SH-SY5Y (cell line): ENCODE measurements around the gene DLGAP4.

Experiments used
- GATA2 ChIP-seq: IDR thresholded peaks from 2 replicates; pipeline ENCODE4 v1.6.1; 2011; ENCODE audit warnings: mild to moderate bottlenecking, low read depth, low read length
- GATA3 ChIP-seq: IDR thresholded peaks from 2 replicates; pipeline ENCODE4 v1.6.1; 2011; ENCODE audit warnings: low read depth, mild to moderate bottlenecking, low read length, moderate library complexity

DLGAP4 gene

DNA sequence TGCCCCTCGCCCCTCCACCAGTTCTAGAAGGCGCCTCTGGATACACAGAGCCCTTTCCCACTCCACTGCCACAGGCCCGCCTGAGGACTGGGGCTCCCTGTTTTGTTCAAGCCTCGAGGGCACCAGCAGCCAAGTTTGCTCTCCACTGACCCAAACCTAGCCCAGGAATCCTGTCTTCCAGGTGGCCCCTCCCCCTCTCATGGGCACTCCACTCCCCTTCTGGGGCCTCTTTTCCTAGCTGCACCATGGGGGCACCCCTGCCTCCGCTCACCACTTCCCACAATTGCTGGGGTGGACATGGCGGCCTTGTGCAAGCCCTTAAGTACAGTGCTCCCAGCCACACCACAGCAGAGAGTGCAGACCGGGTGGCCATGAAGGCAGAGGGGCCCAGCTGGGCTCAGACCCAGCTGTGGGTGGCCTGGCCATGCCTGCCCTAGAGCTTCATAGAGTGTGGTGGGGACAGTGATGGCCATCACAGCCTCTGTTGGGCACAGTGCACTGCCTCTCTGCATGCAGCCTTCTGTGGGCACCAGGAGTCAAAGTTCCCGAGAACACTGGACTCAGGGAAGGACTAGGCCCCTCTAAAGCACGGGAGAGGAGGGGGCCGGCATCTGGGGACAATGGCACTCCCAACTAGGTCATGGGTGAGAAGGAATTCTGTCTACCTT, 236.5 kb downstream of the DLGAP4 start:
- TF ChIP-seq GATA3 (no peak), GATA2 (no peak)

DNA sequence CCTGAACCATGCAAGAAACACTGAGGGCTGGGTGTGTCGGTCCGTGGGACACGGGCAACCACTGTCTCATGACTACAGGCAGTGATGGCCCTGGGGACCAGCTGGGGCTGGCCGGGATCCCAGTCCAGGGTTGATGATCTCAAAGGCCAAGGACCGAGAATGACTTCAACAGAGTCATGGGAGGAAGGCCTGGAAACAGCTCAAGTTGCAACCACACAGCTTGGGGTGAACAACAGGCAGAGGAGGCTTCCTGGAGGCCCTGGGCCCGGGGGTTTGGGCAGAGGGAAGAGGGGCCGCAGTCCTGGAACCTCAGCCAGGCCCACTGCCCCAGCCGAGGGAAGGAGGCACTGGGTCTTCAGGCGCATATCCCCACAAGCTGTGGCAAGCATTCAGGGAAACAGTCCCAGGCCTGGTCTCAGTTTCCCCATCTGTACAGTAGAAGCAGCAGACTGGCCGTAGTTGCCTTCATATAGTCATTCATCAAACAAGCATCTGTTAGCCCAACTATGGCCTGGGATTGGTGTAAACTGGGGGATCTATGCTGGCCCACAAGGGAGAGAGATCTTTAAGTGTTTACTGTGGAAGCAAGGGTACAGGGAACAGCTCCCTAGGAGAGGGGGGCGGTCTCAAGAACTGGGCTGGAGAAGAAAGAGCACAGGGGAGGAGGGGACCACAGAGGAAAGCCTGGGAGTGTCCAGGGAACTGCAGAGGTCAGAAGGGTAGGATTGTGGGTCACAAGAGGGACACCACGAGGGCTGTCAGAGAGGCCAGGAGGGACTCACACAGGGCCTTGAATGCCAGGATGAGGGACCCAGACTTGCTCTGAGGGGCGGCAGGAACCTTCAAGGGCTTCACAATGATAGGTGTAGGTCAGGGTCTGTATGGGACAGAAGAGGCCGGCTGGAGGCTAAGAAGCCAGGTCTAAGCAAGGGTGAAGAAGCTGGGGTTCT, 237.3 kb downstream of the DLGAP4 start:
- TF ChIP-seq GATA2 (no peak), GATA3 (no peak)

DNA sequence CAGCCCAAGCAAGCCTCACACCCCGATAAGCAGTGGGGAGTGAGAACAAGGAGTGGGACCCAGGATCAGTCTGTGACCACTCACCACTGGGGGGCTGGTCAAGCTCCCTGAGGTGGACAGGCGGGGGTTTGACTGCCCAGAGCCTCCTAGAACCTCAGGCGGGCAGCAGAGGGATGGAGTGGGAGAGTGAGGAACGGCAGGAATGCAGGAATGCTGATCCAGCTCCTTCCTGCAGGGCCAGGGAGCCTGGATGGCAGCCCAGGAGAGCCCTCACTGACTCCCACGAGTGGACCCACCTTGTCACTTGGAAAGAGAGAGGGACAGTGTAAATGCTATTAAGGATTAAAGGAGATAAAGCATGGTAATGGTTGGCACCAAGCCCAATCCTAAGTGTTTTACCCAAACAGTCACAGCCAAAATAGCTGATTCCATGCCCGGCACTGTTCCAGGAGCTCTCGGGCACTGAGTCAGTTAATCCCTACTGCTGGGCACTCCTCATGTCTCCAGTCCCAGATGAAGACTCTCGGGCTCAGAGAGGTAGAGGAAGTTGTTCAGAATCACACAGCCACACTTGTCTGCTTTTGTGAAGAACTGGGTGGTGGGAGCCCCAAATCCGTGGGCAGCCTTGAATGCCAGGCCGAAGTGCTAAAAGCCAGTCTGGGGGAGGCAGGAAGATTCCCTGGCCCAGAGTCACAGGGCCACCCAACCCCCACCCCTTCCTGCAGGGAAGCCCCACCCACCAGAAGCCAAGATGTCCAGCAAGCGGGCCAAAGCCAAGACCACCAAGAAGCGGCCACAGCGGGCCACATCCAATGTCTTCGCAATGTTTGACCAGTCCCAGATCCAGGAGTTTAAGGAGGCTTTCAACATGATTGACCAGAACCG, 238.2 kb downstream of the DLGAP4 start:
- TF ChIP-seq GATA2, result no peak
- TF ChIP-seq GATA3, result no peak

DNA sequence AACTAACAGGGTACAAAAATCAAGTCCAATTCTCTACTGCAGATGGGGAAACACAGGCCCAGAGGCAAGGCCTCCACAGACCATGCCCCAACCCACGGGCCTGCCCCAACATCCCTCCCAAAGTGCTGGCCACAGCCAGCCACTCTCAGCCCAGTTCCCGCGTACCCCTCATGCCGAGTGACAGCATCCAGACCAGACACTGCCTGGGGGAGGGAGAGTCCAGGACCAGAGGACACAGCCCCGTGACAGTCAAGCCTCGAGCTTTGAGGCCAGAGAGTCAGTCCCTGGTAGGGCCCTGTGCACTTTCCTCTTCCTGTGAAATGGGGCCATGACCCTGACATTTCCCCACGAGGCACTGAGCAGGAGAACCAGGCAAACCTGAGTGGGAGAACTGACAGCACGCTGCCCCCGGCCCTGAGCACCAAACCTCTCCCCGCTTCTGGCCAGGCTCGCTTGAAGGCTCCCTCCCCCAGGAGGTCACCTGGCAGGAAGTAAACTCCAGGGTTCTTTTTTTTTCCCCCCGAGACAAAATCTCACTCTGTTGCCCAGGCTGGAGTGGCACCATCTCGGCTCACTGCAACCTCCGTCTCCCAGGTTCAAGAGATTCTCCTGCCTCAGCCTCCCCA, 240.1 kb downstream of the DLGAP4 start:
- no peak for TF ChIP-seq GATA3
- no peak for TF ChIP-seq GATA2

DNA sequence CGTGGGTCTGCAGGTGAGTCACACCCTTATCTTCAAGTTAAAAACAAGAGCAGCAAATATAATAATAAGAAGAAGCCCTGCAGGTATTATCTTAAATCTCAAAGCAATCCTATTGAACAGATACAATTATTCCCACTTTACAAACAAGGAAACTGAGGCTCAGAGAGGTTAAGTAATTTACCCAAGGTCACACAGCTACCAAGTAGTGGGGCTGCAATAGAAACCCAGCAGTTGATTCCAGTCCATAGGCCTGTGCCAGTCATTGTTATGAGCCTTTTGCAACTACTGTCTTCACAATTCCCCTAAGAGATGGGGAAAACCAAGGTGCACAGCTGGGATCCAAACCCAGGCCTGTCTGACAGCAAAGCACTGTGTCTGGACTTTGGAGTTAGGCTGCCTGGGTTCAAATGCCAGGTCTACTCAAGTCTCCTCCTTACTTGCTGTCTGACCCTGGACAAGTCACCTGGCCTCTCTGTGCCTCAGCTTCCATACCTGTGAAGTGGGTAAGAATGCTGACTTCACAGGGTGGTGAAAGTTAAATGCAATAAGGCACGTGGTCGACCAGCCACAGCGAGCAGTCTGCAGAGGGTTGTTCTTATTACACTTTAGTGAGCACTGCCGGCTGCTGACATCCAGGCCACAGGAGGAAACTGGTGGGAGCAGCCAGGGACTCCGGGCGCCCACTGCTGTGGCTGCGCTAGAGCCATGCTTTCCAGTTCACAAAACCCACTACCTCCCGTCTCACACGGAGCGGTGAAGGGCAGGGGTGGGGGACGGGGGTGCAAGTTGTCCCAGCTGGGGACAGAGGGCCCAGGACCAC, 241.3 kb downstream of the DLGAP4 start:
- no peak for TF ChIP-seq GATA3
- TF ChIP-seq GATA2, result no peak

DNA sequence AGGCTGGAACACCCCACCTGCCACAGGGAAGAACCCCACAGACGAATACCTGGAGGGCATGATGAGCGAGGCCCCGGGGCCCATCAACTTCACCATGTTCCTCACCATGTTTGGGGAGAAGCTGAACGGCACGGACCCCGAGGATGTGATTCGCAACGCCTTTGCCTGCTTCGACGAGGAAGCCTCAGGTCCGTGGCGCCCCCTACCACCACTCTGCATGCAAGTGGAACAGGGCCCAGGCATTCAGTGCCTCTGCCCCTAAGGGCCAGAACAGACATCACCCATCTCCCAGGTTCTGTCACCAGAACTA, 241.8 kb downstream of the DLGAP4 start:
- TF ChIP-seq GATA3 (no peak), GATA2 (no peak)

DNA sequence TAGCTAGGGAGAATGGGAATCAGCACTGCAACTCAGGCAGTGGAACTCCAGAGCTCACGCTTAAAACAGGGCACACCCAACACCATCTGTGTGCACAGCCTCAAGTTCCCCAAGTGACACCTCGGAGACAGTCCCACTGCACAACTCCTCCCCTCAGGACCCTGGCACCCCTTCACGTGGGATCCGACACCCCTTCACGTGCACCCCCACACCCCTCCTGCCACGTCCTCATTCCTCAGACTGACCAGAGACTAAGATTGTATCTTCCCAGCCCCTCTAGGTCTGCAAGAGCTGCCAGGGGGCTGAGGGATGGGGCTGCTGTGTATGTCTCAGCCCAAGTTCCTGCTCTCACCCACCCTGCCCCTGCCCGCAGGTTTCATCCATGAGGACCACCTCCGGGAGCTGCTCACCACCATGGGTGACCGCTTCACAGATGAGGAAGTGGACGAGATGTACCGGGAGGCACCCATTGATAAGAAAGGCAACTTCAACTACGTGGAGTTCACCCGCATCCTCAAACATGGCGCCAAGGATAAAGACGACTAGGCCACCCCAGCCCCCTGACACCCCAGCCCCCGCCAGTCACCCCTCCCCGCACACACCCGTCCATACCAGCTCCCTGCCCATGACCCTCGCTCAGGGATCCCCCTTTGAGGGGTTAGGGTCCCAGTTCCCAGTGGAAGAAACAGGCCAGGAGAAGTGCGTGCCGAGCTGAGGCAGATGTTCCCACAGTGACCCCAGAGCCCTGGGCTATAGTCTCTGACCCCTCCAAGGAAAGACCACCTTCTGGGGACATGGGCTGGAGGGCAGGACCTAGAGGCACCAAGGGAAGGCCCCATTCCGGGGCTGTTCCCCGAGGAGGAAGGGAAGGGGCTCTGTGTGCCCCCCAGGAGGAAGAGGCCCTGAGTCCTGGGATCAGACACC, 242.8 kb downstream of the DLGAP4 start:
- TF ChIP-seq GATA2 (no peak), GATA3 (no peak)

DNA sequence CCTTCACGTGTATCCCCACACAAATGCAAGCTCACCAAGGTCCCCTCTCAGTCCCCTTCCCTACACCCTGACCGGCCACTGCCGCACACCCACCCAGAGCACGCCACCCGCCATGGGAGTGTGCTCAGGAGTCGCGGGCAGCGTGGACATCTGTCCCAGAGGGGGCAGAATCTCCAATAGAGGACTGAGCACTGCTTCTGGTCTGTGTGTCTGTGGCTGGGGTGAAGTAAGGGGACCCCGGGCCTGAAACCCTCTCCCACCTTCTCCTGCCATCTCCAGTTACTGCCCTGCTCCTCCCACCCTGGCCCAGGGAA, 243.4 kb downstream of the DLGAP4 start:
- TF ChIP-seq GATA3 (no peak), GATA2 (no peak)

DNA sequence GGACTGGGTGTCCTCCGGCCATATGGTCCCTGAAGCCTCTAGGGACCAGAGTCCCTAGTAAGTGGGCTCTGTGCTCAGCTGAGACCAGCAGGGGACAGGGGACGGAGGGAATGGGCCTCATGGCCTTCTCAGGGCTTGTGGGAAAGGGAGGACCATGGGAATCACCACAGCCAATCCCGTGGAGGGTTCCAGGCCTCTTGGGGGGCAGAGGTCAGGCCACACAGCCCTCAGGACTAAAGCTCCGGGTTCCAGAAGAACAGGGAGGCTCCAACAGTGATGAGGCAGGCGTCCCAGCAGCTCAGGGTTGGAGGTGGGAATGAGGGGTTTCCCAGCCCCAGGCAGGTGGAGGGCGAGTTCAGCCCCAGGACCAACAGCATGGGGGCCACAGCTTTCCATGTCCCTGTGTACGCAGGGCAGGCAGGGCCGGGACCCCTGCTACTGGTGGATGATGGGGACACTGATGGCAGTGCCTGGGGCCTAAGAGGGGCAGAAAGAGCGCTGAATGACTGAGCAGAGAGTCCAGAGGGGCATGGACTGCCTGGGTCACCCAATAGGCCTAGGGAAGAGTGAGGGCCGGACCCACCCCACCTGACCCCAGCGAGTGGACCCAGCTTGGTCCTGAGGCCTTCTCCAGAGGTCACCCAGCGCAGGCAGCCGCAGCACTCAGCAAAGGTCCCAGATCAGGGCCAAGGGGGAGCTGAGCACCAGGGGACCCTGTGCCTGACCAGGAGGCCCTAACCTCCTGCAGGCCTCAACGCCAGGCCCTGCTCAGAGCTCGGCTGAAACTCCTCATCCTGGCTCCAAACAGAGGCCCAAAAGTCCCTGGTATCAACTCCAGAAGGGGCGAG, 244.0 kb downstream of the DLGAP4 start:
- no peak for TF ChIP-seq GATA3

DNA sequence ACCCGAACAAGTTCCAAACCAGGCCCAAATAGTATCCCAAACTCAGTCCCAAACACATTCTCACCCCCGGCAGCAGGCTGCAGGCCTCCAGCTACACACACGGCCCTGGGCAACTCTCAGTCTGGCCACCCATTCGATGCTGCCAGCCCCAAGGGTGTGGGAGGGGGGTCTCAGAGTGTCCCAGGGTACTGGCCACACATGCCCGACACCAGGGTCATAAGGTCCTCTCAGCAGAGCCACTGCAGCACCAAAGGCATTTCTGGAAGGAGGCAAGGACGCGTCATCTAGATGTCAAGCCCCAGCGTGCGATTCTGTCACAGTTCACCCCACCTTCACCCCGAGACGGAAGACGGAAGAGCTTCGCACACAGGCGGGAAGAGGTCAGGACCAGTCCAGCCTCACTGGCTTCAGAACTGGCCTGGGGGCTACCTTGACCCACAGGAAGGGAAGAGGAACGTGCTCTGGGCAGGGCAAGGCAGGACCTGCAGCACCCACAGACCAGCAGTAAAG, 244.7 kb downstream of the DLGAP4 start:
- TF ChIP-seq GATA2 (no peak), GATA3 (no peak)

DNA sequence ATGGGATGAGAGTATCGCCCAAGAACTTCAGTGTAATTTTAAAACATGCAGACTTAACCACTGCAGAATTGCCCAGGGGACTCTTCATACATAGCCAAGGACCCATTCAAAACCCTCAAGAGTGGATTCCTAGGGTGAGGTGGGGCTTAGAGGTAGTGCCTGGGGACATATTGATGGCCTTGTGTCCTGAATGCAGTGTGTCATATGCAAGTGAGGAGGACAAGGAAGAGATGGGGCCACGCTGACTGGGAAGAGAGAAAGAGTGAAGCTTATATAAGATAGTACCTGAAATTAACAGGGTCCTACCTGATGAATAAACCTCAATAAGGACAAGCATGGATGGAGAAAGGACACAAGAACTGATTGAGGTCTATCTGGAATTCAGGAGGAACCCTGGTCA, 249.1 kb downstream of the DLGAP4 start:
- no peak for TF ChIP-seq GATA3
- no peak for TF ChIP-seq GATA2
